HuH-7 (cell line): Measurements from ENCODE around the gene FCGR1A.
A peak's percentile ranks its signal among the peaks of the same experiment; 100 is the strongest.
"Not testable (repeated sequence)": the region's sequence is repeated elsewhere in the genome, so short reads cannot be mapped to it uniquely, and the experiment has no call there.

Source experiments
- DNase-seq: peaks from one replicate; pipeline ENCODE4 v3.0.0; 2011; ENCODE audit warnings: low spot score

Gene FCGR1A

GRCh38 chr1:149777084-149777483 is 5.4 kb upstream of the FCGR1A start:
- not testable (repeated sequence) for DNase-seq

GRCh38 chr1:149778313-149778712 is 4.2 kb upstream of the FCGR1A start:
- not testable (repeated sequence) for DNase-seq

DNA sequence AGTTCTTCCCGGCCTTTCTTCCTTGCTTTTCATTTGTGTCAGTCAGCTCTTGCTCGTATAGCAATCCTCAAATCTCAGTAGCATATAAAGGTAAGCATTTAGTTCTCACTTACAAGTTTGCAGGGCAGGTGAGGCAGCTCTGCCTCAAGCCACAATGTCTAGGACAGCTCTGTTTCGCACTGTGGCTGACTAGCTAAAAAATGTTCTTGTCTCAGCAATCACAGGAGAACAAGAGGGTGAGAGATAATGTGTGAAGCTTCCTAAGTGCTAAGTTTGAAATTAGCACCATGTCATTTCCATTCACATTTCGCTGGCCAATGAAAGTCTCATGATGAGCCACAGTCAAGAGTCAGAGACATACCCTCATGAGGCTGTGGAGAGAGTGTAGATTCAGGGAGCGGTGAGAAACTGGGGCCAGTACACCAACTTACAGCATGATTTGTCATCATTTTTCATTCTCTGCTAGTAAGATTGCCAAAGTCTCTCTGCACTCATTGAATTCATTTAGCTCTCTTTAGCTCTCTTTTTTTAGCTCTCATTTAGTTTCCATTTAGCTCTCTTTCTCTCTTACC is 995 bp upstream of the FCGR1A start:
- DNase-seq = not testable (repeated sequence)

DNA sequence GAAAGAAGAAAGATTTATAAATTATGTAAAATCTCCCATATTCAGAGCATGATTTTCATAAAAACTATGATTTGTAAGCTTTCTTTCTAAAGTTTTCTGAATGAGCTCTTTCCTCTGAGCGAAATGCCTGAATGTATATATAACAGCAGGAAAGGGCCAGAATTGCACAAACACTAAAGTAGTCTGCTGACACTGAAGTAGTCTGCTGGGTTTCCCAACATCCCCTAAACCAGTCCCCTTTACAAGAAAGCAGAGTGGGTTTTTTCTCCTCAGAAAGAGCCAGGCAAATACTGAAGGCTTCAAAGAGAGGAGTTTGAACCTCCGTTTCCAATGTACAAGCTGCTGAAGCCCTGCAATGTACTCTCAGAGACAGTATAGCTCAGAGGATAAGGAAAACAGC is 795 bp downstream of the FCGR1A start:
- DNase-seq = not testable (repeated sequence)

- not testable (repeated sequence) for DNase-seq
Observed at GRCh38 chr1:149783868-149784267, 1.4 kb downstream of the FCGR1A start.

GRCh38 chr1:149787688-149788451 is 5.4 kb downstream of the FCGR1A start:
- not testable (repeated sequence) for DNase-seq

- peak; percentile 10 for DNase-seq
Observed at GRCh38 chr1:149792502-149792901, 10.0 kb downstream of the FCGR1A start.

DNA sequence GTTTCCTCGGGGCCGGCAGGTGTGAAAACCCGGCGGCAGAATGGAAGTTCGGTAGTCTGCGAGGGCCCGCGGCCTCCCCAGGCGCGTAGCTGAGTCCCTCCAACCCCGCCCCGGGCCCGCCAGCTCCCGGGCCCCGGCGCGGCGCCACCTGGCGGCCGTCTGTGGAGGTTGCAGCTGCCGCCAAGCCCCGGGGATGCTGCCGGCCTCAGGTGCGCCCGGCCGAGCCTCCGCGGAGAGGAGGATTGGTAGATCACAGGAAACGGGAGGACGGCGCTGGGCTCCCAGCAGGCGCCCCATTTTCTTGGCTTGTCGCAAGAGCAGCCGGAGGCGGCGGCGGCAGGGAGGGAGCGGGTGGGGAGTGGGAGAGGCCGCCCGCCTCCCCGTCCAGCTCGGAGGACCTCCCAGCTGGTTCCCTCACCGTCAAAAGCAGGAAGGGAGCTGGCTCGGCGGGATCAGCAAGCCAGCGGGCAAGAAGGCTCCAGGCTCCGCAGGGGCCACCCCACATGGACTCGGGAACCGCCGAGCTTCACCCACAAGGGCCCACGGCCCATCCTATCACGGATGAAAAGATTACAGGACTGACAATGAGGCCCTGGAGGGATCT is 10.5 kb downstream of the FCGR1A start:
- peak; percentile 48 for DNase-seq

DNA sequence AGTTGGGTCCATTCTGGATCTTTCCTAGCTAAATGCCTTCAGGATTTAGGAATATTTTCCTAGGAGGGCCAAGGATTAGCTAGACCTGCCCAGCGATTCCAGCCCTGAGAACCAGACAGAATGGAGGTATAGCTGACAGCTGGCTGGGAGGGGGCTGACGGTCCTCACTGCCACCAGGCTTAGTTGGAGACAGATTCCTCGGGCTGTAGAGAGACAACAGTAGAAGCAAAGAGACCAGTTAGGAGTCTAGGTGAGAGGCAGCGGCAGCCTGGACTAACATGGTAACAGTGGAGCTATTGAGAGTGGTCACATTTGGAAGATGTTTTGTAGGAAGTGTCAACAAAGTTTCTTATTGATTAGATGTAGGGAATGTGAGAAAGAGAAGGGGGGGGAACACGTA is 11.4 kb downstream of the FCGR1A start:
- DNase-seq = not testable (repeated sequence)

DNA sequence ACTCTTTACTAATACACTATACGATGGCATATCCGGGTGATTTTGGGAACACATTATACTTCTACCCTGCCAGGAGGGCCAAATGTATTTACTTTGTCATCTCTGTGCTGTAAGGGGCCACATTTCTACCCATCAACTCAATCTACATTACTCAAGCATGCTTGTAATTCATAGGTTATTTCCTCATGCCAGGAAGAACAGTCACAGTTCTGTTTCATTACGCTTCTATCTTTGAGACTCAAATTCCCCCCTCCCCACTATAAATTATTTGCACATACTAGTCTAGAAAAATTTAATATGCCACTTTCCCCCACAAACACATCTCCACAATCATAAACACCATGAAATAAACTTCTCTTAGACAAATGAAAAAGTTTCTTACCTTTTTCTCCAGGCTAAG is 19.1 kb downstream of the FCGR1A start:
- not testable (repeated sequence) for DNase-seq

DNA sequence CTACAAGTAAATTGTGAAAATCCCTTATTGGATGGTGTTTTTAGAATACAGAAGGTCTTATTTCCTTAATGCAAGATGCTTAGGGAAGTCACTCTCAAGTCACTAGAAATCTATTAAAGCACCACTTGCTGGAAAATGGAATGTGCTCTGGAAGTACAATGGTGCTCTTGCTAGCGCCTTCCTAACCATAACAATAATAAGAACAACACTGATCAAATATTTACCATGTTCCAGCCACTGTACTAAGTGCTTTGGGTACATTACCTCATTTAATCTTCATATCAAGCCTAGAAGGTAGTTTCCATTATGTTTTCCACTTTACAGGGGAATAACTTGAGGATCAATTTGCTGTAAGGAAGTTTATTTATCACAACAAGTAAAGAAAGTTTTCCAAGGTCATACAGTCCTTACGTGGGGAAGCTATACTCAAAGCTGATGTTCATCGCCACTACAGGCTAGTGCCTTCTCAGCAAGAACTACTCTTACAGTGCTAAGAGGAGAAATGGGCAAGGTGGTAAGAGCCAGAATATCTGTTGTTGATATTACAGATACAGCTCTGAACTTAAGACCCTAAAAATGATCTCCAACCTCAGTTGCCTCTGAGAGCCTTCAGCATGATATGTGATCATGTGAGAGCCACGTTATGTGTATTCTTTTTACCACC is 22.1 kb downstream of the FCGR1A start:
- not testable (repeated sequence) for DNase-seq

GRCh38 chr1:149810697-149811405 is 28.4 kb downstream of the FCGR1A start:
- DNase-seq = not testable (repeated sequence)

DNA sequence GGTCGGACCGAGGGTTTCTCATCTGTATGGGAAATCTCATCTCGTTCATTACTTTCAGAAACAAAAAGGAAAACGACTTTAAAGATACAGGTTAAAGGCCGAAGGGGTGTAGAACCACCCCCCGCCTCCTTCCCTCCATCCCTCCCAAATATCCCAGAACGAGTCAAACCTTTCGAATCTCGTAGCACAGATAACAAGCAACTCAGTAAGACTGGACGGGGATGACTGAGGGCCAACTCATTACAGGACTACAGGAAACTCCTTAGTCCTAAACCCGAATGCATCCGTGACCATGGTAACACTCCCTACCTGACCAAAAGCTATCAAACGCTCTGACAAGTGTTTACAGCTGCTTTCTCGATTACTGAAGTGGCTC is 29.0 kb downstream of the FCGR1A start:
- DNase-seq = not testable (repeated sequence)

DNA sequence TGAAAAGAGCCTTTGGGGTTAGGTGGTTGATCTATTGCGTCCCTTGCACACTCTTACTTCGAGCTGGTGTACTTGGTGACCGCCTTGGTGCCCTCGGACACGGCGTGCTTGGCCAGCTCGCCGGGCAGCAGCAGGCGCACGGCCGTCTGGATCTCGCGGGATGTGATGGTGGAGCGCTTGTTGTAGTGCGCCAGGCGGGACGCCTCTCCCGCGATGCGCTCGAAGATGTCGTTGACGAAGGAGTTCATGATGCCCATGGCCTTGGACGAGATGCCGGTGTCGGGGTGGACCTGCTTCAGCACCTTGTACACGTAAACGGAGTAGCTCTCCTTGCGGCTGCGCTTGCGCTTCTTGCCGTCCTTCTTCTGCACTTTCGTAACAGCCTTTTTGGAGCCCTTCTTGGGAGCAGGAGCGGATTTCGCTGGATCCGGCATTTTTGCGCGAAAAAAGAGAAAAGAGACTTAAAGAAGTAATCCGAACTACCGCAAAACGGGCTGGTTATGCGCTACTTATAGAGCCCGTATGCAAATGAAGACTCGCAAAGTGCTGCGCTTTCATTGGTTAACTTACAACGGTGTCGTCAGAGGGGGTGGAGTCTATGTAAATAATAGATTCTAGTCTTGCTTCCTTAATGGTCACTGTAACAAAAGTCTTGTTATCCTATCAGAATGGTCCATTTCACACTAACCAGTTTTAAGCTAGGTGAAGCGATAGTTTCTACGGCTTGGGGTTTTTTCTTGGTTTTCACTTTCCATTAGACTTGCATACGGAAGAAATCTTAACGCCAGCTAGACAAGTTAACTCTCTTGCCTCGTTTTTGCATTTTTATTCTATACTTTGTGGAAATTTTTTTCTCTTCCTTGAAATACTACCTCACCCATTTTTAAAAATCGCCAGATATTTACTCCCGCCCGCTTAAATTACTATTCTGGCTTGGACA is 29.7 kb downstream of the FCGR1A start:
- peak; percentile 23 for DNase-seq

DNA sequence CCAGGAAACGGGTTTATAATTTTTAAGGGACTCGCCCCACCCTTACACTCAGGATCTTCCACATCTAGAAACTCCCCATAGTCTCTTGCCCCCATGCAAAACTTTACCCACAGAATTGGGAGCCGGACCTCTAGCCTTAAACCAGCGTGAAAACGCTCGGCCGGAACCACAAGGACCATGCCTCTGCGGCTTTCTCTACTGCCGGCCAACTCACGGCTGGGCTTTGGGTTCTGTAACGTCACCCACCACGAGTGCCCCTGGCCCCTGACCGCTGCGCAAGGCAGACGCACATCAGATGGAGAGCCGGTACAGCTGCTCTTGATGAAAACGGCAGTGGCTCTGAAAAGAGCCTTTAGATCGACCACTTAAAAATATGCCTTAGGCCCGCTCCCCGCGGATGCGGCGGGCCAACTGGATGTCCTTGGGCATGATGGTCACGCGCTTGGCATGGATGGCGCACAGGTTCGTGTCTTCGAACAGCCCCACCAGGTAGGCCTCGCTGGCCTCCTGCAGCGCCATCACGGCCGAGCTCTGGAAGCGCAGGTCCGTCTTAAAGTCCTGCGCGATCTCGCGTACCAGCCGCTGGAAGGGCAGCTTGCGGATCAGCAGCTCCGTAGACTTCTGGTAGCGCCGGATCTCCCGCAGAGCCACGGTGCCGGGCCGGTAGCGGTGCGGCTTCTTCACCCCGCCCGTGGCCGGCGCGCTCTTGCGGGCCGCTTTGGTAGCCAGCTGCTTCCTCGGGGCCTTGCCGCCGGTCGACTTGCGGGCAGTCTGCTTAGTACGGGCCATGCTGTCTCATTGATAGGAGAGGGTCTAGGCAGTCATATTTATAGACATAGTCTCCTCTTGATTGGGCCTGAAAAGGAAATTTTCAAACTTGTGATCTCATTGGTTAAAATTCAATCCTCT is 30.7 kb downstream of the FCGR1A start:
- DNase-seq = not testable (repeated sequence)

DNA sequence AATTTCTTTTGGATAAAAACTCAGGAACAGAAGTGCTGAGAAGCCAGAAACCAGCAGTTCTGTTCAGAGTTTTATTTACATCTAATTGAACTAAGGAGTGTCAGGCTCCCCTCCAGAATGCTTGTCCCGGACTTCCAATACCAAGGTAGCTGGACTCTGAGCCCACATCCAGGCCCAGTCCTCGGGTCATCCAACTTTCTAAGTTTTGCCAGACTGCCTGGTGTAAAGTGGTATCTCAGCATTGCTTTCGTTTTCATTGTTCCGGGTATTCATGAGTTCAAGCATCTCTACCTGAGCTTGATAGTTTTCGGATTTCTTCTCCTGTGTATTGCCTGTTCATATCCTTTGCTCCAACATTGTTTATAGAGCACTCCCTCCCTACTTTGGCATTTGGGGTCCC is 37.9 kb downstream of the FCGR1A start:
- DNase-seq = not testable (repeated sequence)

- DNase-seq = not testable (repeated sequence)
Observed at GRCh38 chr1:149826555-149826954, 44.1 kb downstream of the FCGR1A start.

GRCh38 chr1:149831764-149832315 is 49.3 kb downstream of the FCGR1A start:
- not testable (repeated sequence) for DNase-seq

DNA sequence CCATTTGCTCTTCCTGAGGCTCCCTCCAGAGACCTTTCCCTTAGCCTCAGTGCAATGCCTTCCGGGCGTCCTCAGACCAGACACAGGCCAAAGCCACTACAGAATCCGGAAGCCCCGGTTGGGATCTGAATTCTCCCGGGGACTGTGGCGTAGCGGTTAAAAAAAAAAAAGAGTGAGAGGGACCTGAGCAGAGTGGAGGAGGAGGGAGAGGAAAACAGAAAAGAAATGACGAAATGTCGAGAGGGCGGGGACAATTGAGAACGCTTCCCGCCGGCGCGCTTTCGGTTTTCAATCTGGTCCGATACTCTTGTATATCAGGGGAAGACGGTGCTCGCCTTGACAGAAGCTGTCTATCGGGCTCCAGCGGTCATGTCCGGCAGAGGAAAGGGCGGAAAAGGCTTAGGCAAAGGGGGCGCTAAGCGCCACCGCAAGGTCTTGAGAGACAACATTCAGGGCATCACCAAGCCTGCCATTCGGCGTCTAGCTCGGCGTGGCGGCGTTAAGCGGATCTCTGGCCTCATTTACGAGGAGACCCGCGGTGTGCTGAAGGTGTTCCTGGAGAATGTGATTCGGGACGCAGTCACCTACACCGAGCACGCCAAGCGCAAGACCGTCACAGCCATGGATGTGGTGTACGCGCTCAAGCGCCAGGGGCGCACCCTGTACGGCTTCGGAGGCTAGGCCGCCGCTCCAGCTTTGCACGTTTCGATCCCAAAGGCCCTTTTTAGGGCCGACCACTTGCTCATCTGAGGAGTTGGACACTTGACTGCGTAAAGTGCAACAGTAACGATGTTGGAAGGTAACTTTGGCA is 50.0 kb downstream of the FCGR1A start:
- not testable (repeated sequence) for DNase-seq
